Tibial nerve (tissue), 4 donors: ENCODE measurements around the gene RXFP1. TPM values are rescaled to one million over a fixed set of nuclear protein-coding genes. Genes with fewer than 3 reads are reported as not detected.

Experiments
- DNase-seq, 2 donors: peaks; one replicate each; pipeline ENCODE4 v3.0.0-alpha.2; 2019; ENCODE audit warnings: low spot score in 2 of 2
- H3K27ac ChIP-seq, 4 donors: fragments of 200-600 bp; sonication (generic) in 3 of 4; one replicate each; pipeline ENCODE4 v1.5.1; 2017 to 2019; ENCODE audit warnings: mild to moderate bottlenecking in 1 of 4
- H3K27me3 ChIP-seq, 2 donors: fragments of 200-600 bp; sonication (generic) in 1 of 2; one replicate each; pipeline versions ENCODE4 v1.5.1 to v1.6.0; 2017 to 2019
- H3K36me3 ChIP-seq, 3 donors: fragments of 200-600 bp; sonication (generic); one replicate each; pipeline ENCODE4 v1.5.1; 2018 to 2019
- H3K4me1 ChIP-seq, 4 donors: fragments of 200-600 bp; sonication (generic) in 3 of 4; one replicate each; pipeline ENCODE4 v1.5.1; 2017 to 2019
- H3K4me3 ChIP-seq, 4 donors: fragments of 200-600 bp; sonication (generic) in 3 of 4; one replicate each; pipeline ENCODE4 v1.5.1; 2017 to 2019; ENCODE audit warnings: mild to moderate bottlenecking in 1 of 4, moderate library complexity in 1 of 4
- H3K9me3 ChIP-seq, 4 donors: fragments of 200-600 bp; sonication (generic) in 3 of 4; one replicate each; pipeline ENCODE4 v1.5.1; 2017 to 2019
- EP300 ChIP-seq, 2 donors: sonication (generic); formaldehyde crosslinking; IDR thresholded peaks; one replicate each; pipeline ENCODE4 v1.6.1; 2017; ENCODE audit warnings: antibody characterized with exemption in 2 of 2, mild to moderate bottlenecking in 1 of 2
- POLR2A ChIP-seq, 2 donors: fragments of 450-650 bp; IDR thresholded peaks; one replicate each; pipeline ENCODE4 v1.6.1; 2017; ENCODE audit warnings: antibody characterized with exemption in 2 of 2, mild to moderate bottlenecking in 2 of 2, moderate library complexity in 2 of 2
- WGBS, 2 donors: methylation state at CpG; one replicate each; pipeline ENCODE4 v1.1.5; 2018; 5-methylcytosine and 5-hydroxymethylcytosine counted together
- total RNA-seq, 4 donors: library from RNA; depleted of rRNA; stranded (reverse); fragments of >200 nt; gene quantifications; one replicate each; pipeline ENCODE4 v1.1.0, GENCODE V29; 2016
- TF ChIP-seq, protein P1 (sequence below), 5 experiments: fragments of 200-600 bp in 3 of 5; fragments of 450-650 bp in 2 of 5; sonication (generic) in 3 of 5; IDR thresholded peaks; one replicate each; pipeline ENCODE4 v1.5.1; 2016 to 2019; ENCODE audit warnings: antibody characterized with exemption in 5 of 5, mild to moderate bottlenecking in 3 of 5, moderate library complexity in 2 of 5

RXFP1 gene
- total RNA-seq, 4 donors from 2014 or later = not detected

DNA sequence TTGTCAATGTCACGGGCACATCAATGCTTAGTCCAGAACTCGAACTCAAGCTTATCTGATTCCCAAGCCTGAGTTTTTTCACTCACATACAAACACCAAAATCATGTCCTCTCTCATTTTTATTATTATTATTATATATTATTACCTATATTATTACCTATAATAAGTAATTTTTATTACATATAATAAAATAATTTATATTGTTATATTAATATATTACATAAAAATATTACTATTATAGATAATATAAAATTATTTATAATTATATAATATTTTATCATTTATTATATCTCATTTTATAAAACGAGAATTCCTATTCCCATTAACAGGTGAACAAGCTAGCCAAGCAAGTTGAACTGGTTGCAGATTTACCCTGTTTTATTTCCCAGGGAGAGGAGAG, 13.0 kb downstream of the RXFP1 start:
- Histone ChIP-seq H3K9me3 (no peaks in the 10 kb centered on the region), H3K27ac (no peak overlapping the region), H3K4me1 (no peaks in the 10 kb centered on the region), H3K36me3 (no peaks in the 10 kb centered on the region), H3K4me3 (no peak overlapping the region), H3K27me3 (no peaks in the 10 kb centered on the region)
- 90 to 92% methylated on average over 3 of the region's 3 CpGs for WGBS, 2 donors
- DNase-seq = no peak
- TF ChIP-seq POLR2A (IDR thresholded peaks at IDR 0.05) (no peak), EP300 (IDR thresholded peaks at IDR 0.05) (no peak)
- TF ChIP-seq, protein P1, sequence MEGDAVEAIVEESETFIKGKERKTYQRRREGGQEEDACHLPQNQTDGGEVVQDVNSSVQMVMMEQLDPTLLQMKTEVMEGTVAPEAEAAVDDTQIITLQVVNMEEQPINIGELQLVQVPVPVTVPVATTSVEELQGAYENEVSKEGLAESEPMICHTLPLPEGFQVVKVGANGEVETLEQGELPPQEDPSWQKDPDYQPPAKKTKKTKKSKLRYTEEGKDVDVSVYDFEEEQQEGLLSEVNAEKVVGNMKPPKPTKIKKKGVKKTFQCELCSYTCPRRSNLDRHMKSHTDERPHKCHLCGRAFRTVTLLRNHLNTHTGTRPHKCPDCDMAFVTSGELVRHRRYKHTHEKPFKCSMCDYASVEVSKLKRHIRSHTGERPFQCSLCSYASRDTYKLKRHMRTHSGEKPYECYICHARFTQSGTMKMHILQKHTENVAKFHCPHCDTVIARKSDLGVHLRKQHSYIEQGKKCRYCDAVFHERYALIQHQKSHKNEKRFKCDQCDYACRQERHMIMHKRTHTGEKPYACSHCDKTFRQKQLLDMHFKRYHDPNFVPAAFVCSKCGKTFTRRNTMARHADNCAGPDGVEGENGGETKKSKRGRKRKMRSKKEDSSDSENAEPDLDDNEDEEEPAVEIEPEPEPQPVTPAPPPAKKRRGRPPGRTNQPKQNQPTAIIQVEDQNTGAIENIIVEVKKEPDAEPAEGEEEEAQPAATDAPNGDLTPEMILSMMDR (IDR thresholded peaks at IDR 0.05) = no peak

DNA sequence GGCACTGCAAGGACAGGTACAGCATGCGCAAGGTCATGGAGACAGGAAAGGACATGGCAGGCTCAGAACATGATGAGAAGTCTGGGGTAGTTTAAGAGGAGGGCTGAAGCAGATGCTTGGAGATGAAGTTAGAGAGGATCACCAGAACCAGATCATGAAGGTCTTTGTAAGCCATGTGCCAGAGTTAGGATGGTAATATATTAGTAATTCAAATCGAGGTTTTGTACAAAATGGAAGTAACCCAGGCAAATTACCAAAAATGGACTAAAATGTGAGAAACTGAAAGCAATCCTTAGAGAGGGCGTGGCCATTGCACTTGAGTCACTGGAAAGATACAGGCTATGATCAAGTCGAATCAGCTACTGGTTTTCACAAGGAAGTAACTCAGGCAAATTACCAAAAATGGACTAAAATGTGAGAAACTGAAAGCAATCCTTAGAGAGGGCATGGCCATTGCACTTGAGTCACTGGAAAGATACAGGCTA, 13.5 kb downstream of the RXFP1 start:
- 84 to 87% methylated on average over 4 of the region's 4 CpGs for WGBS, 2 donors
- H3K36me3 ChIP-seq = no peaks in the 10 kb centered on the region
- TF ChIP-seq, protein P1 (IDR thresholded peaks at IDR 0.05) = no peak
- TF ChIP-seq POLR2A (IDR thresholded peaks at IDR 0.05) (no peak), EP300 (IDR thresholded peaks at IDR 0.05) (no peak)

DNA sequence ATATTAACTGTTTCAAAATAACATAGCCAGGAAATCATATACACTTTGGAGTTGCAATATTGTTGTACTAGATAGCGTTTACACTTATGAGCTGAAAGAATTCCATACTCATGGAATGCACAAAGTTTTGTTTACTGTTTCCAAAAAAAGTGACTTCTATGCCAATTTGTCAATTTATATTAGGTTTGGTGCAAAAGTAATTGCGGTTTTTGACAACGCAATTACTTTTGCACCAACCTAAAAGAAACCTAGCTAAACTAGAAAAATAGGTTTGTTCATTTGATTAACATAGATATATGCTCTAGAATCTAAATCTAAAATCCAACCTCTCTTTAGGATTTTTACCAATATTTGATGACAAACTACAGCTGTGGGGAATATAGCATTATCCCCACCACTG, 15.2 kb downstream of the RXFP1 start:
- 95 to 97% methylated on average over 3 of the region's 3 CpGs for WGBS, 2 donors
- DNase-seq = no peak
- TF ChIP-seq POLR2A (IDR thresholded peaks at IDR 0.05) (no peak), EP300 (IDR thresholded peaks at IDR 0.05) (no peak)
- TF ChIP-seq, protein P1 (IDR thresholded peaks at IDR 0.05) = no peak
- H3K9me3 ChIP-seq = no peaks in the 10 kb centered on the region
- no peaks in the 10 kb centered on the region for H3K4me1 ChIP-seq
- no peak overlapping the region for H3K27ac ChIP-seq
- H3K36me3 ChIP-seq = no peaks in the 10 kb centered on the region
- H3K4me3 ChIP-seq = no peak overlapping the region
- no peaks in the 10 kb centered on the region for H3K27me3 ChIP-seq

More for the DNA sequence above, 13.5 kb downstream of the RXFP1 start:
- Histone ChIP-seq H3K27ac (no peak overlapping the region), H3K9me3 (no peaks in the 10 kb centered on the region), H3K4me1 (no peaks in the 10 kb centered on the region), H3K27me3 (no peaks in the 10 kb centered on the region), H3K4me3 (no peak overlapping the region)
- DNase-seq = no peak

DNA sequence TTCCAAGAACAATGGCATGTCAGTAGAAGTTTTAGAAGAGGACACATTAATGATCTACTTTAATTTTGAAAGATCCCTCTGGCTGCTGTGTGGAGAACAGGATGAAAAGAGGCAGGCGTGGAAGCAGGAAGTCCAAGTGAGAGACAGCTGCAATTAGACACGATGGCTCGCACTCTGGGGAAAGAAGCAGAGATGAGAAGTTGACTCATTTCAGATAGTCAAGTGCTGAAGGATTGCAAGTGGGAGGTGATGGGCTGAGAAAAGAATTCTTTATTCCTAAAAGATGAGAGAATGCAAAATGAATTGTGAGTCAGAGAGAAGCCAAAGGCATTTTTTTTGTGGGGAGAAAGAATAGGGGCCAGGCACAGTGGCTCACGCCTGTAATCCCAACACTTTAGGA, 16.5 kb downstream of the RXFP1 start:
- 62% methylated on average over 4 of the region's 4 CpGs for WGBS, 2 donors
- H3K4me3 ChIP-seq = no peak overlapping the region
- no peaks in the 10 kb centered on the region for H3K9me3 ChIP-seq

DNA sequence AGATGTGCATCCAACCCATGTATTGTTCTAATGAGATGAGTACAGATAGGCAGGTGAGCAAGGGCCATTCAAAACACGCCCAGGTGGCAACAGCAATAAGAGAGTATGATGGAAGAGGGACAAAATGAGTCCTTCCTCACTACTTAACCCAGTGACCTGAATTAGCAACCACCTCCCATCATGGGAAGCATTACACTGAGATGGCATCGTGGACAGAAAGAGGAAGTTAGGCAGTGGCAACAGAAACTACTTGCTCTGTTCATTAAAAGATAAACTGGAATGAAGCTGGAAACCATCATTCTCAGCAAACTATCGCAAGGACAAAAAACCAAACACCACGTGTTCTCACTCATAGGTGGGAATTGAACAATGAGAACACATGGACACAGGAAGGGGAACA, 17.2 kb downstream of the RXFP1 start:
- H3K27ac ChIP-seq = no peak overlapping the region
- no peaks in the 10 kb centered on the region for H3K36me3 ChIP-seq
- H3K27me3 ChIP-seq = no peaks in the 10 kb centered on the region
- H3K4me3 ChIP-seq = no peak overlapping the region
- no peaks in the 10 kb centered on the region for H3K4me1 ChIP-seq
- TF ChIP-seq POLR2A (IDR thresholded peaks at IDR 0.05) = no peak
- no peak for TF ChIP-seq EP300 (IDR thresholded peaks at IDR 0.05)
- TF ChIP-seq, protein P1 (IDR thresholded peaks at IDR 0.05) = no peak
- no peaks in the 10 kb centered on the region for H3K9me3 ChIP-seq
- no peak for DNase-seq
- WGBS, 2 donors = 71 to 74% methylated on average over 4 of the region's 4 CpGs

More for the DNA sequence above, 16.5 kb downstream of the RXFP1 start:
- Histone ChIP-seq H3K4me1 (no peaks in the 10 kb centered on the region), H3K27ac (no peak overlapping the region), H3K36me3 (no peaks in the 10 kb centered on the region), H3K27me3 (no peaks in the 10 kb centered on the region)
- DNase-seq = no peak
- TF ChIP-seq POLR2A (IDR thresholded peaks at IDR 0.05) (no peak), EP300 (IDR thresholded peaks at IDR 0.05) (no peak)
- TF ChIP-seq, protein P1 (IDR thresholded peaks at IDR 0.05) = no peak
